ENCODE results near the gene BEST4.
A peak's percentile ranks its signal among the peaks of the same experiment; 100 is the strongest.

GRCh38 chr1:44820328-44821239 lies 32.6 kb upstream of the BEST4 start:
- TF ChIP-seq CTCF (IDR thresholded peaks at IDR 0.05; ENCODE audit: low read depth, low read length, poor library complexity, severe bottlenecking) (peak; percentile 11), EZH2phosphoT487 (IDR thresholded peaks at IDR 0.05; ENCODE audit: borderline replicate concordance, low read length) (no peak)

Measured in DOHH2 (cell line).